ENCODE data around the gene MLH1.

Gene MLH1

DNA sequence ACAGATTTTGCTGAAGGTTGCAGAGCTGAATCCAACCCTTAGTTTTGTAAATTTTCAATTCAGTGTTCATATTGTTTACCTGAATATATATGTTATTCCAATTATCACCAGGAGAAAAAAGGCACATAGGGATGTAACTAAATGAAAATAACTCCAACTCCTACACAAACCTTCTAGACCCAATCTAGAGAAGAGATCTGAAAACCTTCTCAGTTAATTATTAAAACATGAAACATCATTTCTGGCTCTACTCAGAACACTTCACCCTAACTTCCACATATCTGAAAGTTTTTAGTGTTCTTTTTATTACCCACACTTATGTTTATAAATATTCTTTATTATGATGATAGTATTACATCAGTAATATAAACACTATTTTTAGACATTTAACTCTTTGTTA is 104.5 kb downstream of the MLH1 start:
- no peak overlapping the region for H3K9ac ChIP-seq (ENCODE audit: low read depth, low read length)
- no peaks in the 10 kb centered on the region for H3K27me3 ChIP-seq (ENCODE audit: control insufficient read depth, insufficient read depth, low read length)
- no peaks in the 10 kb centered on the region for H3K9me3 ChIP-seq (ENCODE audit: control insufficient read depth, insufficient read depth, low read length)
- no peak overlapping the region for H3K4me3 ChIP-seq (ENCODE audit: low read depth, low read length)
- H3K36me3 ChIP-seq (ENCODE audit: control insufficient read depth, insufficient read depth, low read length), result no peaks in the 10 kb centered on the region
- no peaks in the 10 kb centered on the region for H3K4me1 ChIP-seq (ENCODE audit: control insufficient read depth, insufficient read depth, low read length)

- Histone ChIP-seq H3K9me3 (ENCODE audit: control insufficient read depth, insufficient read depth, low read length) (no peaks in the 10 kb centered on the region), H3K4me3 (ENCODE audit: low read depth, low read length) (no peak overlapping the region), H3K4me1 (ENCODE audit: control insufficient read depth, insufficient read depth, low read length) (no peaks in the 10 kb centered on the region)
These were observed 105.6 kb downstream of the MLH1 start for GRCh38 chr3:37098884-37099283.

GRCh38 chr3:37099469-37099868 is 106.2 kb downstream of the MLH1 start:
- no peaks in the 10 kb centered on the region for H3K9me3 ChIP-seq (ENCODE audit: control insufficient read depth, insufficient read depth, low read length)

More at GRCh38 chr3:37098884-37099283, 105.6 kb downstream of the MLH1 start:
- Histone ChIP-seq H3K36me3 (ENCODE audit: control insufficient read depth, insufficient read depth, low read length) (no peaks in the 10 kb centered on the region), H3K27me3 (ENCODE audit: control insufficient read depth, insufficient read depth, low read length) (no peaks in the 10 kb centered on the region), H3K9ac (ENCODE audit: low read depth, low read length) (no peak overlapping the region)

GRCh38 chr3:37100411-37100810 is 107.1 kb downstream of the MLH1 start:
- no peaks in the 10 kb centered on the region for H3K27me3 ChIP-seq (ENCODE audit: control insufficient read depth, insufficient read depth, low read length)
- H3K9ac ChIP-seq (ENCODE audit: low read depth, low read length), result no peak overlapping the region
- H3K9me3 ChIP-seq (ENCODE audit: control insufficient read depth, insufficient read depth, low read length), result no peaks in the 10 kb centered on the region
- no peak overlapping the region for H3K4me3 ChIP-seq (ENCODE audit: low read depth, low read length)
- no peaks in the 10 kb centered on the region for H3K4me1 ChIP-seq (ENCODE audit: control insufficient read depth, insufficient read depth, low read length)
- H3K36me3 ChIP-seq (ENCODE audit: control insufficient read depth, insufficient read depth, low read length), result no peaks in the 10 kb centered on the region

More at GRCh38 chr3:37099469-37099868, 106.2 kb downstream of the MLH1 start:
- Histone ChIP-seq H3K36me3 (ENCODE audit: control insufficient read depth, insufficient read depth, low read length) (no peaks in the 10 kb centered on the region), H3K27me3 (ENCODE audit: control insufficient read depth, insufficient read depth, low read length) (no peaks in the 10 kb centered on the region), H3K9ac (ENCODE audit: low read depth, low read length) (no peak overlapping the region), H3K4me1 (ENCODE audit: control insufficient read depth, insufficient read depth, low read length) (no peaks in the 10 kb centered on the region), H3K4me3 (ENCODE audit: low read depth, low read length) (no peak overlapping the region)
